SW480 (cell line): Measurements from ENCODE around the gene GPRC5C.

Experiments used
- DNase-seq: peaks from one replicate; pipeline ENCODE4 v3.0.0-alpha.2; 2016; ENCODE audit warnings: low spot score

Gene GPRC5C

GRCh38 chr17:74432766-74433391 lies 991 bp downstream of the GPRC5C start:
- no peak for DNase-seq

- no peak for DNase-seq
Measured at GRCh38 chr17:74433421-74434121, 1.7 kb downstream of the GPRC5C start.

DNA sequence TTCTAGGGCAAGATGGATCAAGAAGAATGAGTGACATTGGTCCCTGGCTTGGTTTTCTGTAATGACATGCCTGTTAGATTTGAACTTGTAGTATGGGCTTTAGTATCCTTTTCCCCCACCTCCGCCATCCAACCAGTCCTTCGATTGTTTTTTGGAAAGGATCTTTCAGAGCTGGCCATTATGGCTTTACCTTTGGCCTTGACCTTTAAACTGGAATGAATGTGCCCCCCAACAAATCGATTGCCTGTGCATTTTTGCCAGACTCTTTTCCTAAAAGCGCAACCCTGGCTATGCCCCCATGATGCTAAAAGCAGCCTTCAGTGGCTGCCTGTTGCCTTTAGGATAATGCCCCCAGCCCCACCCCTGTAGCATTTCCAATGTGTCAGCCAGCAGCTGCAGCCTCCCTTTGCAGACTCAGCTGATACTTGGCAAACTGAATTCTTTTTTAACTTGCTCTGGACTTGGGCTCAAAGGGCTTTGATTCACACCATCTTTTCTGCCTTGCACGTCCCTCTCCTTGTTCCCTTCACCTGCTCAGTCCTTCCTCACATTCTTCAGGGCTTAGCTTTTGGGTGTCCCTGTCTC lies 4.0 kb downstream of the GPRC5C start:
- DNase-seq = no peak

DNA sequence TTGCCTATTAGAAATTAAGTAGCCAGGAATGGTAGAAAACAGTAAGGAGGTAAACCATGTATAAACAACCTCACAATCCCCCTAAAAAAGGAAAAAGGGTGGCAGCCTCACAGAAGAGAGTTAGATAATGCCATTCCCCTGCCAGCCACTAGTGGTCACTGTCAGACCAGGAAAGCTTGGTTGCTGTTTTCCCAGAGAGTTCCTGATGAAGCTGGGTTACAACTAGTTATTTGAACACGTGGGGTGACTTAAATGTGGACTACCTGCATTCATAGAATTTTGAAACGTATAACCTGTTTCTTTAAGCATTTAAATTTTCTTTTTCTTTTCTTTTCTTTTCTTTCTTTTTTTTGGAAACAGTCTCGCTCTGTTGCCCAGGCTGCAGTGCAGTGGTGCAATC lies 5.8 kb downstream of the GPRC5C start:
- no peak for DNase-seq

DNA sequence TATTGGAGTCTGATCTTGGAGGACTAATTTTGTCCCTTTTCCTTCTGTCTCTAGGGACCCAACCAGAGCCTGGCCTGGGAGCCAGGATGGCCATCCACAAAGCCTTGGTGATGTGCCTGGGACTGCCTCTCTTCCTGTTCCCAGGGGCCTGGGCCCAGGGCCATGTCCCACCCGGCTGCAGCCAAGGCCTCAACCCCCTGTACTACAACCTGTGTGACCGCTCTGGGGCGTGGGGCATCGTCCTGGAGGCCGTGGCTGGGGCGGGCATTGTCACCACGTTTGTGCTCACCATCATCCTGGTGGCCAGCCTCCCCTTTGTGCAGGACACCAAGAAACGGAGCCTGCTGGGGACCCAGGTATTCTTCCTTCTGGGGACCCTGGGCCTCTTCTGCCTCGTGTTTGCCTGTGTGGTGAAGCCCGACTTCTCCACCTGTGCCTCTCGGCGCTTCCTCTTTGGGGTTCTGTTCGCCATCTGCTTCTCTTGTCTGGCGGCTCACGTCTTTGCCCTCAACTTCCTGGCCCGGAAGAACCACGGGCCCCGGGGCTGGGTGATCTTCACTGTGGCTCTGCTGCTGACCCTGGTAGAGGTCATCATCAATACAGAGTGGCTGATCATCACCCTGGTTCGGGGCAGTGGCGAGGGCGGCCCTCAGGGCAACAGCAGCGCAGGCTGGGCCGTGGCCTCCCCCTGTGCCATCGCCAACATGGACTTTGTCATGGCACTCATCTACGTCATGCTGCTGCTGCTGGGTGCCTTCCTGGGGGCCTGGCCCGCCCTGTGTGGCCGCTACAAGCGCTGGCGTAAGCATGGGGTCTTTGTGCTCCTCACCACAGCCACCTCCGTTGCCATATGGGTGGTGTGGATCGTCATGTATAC lies 8.0 kb downstream of the GPRC5C start:
- no peak for DNase-seq

DNA sequence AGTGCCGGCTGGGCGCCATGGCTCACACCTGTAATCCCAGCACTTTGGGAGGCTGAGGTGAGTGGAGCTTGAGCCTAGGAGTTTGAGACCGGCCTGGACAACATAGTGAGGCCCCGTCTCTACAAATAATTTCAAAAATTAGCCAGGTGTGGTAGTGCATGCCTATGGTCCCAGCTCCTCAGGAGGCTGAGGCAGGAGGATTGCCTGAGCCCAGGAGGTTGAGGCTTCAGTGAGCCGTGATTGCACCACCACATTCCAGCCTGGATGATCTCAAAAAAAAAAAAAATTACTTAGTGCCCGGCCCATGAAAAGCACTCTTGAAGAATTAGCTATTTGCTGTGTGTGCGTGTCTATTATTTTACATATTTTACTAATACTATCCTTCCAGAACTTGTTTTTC lies 9.6 kb downstream of the GPRC5C start:
- DNase-seq = no peak

DNA sequence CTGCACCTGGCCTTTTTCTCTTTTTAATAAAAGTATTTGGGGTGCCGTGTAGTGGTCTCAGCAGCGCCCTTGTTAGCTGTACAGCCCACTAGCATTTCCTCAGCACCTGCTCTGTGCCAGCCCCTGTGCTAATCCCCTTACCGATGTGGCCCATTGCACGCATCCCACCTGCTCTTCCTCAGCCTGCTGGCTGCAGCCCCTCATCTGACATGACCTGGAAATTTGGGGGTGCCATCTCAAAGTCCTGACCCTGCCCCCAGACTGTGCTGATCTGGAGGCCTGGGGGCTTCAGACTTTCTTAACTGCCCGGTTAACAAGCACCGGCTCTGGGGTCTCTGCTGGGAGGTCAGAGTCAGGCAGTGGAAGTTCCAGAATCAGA lies 10.4 kb downstream of the GPRC5C start:
- DNase-seq = no peak

- DNase-seq = peak; percentile 47
Measured at GRCh38 chr17:74442670-74443515, 11.0 kb downstream of the GPRC5C start.

DNA sequence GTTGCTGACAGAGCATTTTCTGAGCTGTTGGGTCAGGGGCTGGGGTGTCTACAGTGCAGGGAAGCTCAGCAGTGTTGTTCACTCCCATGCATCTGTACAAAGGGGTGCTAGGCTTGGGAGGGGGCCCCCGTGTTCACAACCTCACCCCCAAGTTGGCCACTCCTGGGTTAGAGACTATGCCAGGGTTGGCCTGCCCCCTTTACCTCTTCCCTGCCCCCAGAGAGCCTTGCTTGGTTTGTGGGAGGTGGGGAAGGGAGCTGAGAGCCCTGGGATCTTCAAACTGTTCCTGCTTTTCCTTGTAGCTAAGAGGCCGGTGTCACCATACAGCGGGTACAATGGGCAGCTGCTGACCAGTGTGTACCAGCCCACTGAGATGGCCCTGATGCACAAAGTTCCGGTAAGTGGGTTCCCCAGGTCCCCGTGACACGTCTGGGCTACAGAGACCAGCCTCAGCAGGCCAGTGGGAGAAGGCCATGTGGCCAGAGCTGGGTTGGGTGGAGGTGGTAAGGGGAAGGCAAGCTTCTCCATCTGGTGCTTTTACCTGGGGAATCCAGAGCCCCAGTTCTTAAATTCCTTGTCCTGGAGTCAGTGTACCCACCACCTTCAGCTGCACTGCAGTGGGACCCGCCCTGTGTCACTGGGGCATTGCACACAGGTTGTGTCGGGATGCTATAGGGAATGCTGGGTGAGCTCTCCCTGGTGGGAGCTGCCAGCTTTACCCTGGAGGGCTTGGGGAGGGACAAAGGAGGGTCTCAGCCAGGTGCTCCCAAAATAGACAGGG lies 11.8 kb downstream of the GPRC5C start:
- DNase-seq = no peak

GRCh38 chr17:74444406-74444805 lies 12.5 kb downstream of the GPRC5C start:
- DNase-seq = no peak

- no peak for DNase-seq
Measured at GRCh38 chr17:74445158-74445557, 13.3 kb downstream of the GPRC5C start.

GRCh38 chr17:74446551-74447500 lies 14.9 kb downstream of the GPRC5C start:
- DNase-seq = no peak

DNA sequence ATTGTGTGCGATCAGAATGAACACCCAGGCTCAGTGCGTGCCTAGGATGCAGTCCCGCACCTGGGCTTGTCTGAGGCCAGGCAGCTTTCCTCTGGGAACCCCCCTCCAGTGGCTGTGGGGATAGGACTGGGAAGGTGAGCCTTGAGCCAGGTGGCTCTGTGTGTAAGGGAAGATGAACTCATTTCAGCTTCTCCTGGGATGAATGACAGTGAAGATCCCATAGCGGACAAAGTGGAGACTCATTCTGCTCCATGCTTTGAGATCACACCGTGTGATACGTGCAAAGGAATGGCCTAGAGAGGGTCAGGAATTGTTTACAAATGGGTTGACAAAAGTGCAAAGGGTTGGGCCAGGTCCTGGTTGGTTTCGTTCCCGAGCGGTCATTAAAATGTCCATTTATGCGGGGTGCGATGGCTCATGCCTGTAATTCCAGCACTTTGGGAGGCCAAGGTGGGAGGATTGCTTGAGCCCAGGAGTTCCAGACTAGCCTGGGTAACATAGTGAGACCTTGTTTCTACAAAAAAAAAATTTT lies 15.8 kb downstream of the GPRC5C start:
- DNase-seq = no peak

DNA sequence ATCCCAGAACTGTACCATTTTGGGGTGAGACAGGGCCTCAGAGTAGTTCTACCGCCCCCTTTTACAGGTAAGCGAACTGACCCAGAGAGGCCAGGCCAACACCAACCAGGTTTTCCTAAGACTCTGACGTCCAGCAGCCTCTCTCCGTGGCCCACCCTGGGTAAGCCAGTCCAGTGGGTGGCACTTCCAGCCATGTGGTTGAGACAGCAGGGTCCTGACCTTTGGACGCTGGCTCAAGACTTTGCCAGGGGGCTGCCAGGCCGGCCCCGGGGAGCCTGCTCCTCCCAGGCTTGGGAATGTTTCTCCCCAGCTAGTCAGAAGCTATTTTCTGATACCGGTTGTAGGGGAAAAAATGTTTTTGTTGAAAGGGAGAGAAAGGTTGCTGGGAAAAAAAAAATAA lies 16.9 kb downstream of the GPRC5C start:
- DNase-seq = no peak

DNA sequence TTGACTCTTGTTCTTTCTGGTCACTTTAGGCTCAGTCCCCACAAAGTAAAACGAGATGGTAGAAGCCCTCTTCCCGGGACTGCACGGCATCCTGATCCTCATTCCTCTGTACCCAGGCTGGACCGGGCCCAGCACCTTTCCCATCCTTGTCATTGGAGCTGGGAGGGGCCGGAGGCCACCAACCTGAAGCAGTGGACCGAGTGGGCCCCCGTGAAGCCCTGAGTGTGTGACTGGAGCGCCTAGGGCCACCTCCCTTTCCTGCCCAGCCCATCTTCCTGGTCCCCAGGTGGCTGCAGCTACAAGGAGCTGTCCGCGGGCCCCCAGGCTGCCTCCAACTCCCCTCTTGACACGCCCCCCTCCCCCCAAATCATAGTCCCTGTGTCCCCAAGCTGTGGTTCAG lies 17.4 kb downstream of the GPRC5C start:
- DNase-seq = no peak

GRCh38 chr17:74449773-74450172 lies 17.9 kb downstream of the GPRC5C start:
- DNase-seq = no peak

- no peak for DNase-seq
Measured at GRCh38 chr17:74450231-74450630, 18.3 kb downstream of the GPRC5C start.

DNA sequence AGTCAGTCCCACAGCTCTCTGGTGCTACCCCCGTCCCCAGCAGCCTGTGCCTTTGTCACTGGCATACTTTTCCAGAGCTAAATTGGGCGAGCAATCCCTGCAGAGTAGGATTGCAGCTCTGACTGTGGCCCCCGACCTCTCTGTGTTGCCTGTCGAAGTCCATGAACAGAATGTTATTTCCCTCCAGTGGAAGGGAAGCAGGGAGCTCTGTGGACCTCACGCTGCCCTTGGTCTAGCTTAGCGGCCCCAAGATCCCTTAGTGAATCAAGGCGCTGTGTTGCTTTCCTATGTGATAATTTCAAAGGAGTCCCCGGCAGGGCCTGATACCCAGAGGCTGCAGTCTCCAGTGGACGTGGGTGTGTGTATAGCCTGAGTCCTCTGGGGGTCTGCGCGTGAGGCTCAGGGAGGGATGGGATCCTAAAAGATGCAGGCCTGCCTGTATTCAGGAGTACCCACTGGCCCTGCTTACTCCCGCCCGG lies 19.1 kb downstream of the GPRC5C start:
- no peak for DNase-seq

GRCh38 chr17:74451557-74451956 lies 19.7 kb downstream of the GPRC5C start:
- no peak for DNase-seq
